ENCODE results near the gene SERPINB11.
"Not testable (repeated sequence)": the region's sequence is repeated elsewhere in the genome, so short reads cannot be mapped to it uniquely, and the experiment has no call there.

The SERPINB11 gene

GRCh38 chr18:63702660-63703059 is at the start of gene SERPINB11:
TSS of gene SERPINB11 (plus strand) at chr18:63702960. CDS start at chr18:63710194, 7,234 bp downstream.
- DNase-seq, result no peak

DNA sequence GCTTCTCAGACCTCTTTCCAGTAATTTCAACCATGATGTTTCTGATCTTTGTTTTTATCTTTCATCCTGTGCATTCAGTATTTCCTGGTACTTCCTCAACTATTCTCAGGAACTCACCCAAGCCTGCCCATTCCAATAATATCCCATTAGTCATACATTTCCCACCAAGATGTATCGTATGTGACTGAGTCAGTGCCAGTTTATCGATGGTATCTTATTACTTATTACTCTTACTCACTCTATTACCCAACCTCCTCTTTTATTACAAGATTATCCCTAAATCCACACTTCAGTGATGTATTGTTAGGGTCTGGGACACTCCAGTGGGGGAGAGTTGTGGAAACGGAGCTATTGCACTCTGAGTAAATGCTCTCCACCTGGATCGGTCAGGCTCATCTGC is 43.8 kb upstream of the SERPINB11 start:
- DNase-seq, result peak; percentile 44

DNA sequence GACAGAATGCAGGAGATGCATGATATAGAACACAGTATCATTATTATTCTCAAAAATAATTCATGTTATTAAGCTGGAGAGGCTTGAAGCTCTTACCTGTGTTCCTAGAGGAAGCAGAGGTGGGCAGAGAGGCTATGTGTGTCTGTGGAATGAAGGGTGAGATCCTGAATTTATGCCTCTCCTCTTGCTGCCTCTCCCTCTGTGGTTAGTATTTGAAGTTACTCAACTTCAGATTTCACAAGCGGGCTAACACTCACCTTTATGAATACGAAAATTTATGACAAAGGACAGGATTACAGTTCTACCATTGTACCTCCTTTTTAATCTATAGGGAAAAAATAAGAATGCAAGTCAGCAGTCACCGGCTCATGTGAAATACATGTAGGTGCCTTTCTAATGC is 41.0 kb upstream of the SERPINB11 start, which contains the start of gene SERPINB3:
Gene SERPINB3 (minus strand): TSS at position 144 of the 400 bp plus-strand sequence. CDS start 677 bp downstream, outside the sequence.
- not testable (repeated sequence) for DNase-seq

DNA sequence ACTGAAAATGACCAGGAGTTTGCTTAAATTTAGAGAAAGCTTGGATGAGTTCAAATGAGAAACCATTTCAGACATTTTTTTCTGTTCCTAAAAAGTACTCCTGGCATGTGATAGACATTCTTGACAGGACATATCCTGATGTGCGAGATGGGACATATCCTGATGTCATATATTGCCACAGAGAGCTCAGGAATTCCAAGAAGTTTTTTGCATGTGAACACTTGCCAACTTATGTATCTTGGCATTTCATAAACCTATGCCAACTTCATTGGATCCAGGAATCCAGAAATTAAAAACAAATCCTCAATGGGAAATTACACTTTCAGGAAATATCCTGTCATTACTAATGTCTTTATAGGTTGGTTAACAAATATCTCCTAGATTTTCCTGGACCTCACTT is 38.2 kb upstream of the SERPINB11 start:
- no peak for DNase-seq

DNA sequence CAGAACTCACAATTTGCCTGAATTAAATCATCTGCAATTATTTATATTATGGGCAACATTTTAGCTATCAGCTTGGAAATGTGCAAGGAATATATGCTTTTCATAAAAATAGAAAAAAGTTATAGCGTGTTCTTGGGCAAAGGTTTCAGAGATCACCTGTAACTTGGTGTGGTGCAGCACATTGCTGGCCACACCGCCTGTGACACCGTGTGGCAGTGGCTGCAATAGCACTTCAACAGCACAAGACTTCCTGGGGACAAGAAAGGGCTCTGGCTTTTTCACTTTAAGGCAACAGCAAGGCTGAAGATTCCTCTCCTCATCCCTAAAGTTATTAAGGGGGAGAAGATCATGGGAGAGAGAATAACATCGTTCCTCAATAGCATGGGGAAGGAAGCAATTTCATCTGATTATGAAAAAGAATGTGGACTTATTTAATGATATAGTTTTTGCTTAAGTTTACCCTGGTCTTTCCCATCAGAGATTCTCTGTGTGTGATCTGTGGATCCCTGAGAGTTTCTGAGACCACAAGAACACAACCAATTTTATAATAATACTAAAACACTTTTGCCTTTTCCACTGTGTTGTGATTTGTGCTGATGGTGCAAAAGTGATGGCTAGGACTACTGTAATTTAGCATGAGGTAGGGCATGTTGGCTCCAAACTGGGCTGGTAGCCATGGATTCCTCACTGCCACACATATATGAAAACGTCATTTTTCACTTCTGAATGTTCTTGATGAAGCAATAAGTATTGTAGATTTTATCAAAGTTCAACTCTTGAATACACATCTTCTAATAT is 26.0 kb upstream of the SERPINB11 start:
- DNase-seq, result no peak

GRCh38 chr18:63677500-63678225 is 25.1 kb upstream of the SERPINB11 start:
- peak; percentile 42 for DNase-seq

- DNase-seq, result no peak
Observed at GRCh38 chr18:63679820-63680606, 22.7 kb upstream of the SERPINB11 start.

- DNase-seq, result no peak
Observed at GRCh38 chr18:63681449-63682340, 21.1 kb upstream of the SERPINB11 start.

GRCh38 chr18:63683152-63683551 is 19.6 kb upstream of the SERPINB11 start:
- peak; percentile 98 for DNase-seq

GRCh38 chr18:63683890-63684289 is 18.9 kb upstream of the SERPINB11 start:
- DNase-seq, result no peak

DNA sequence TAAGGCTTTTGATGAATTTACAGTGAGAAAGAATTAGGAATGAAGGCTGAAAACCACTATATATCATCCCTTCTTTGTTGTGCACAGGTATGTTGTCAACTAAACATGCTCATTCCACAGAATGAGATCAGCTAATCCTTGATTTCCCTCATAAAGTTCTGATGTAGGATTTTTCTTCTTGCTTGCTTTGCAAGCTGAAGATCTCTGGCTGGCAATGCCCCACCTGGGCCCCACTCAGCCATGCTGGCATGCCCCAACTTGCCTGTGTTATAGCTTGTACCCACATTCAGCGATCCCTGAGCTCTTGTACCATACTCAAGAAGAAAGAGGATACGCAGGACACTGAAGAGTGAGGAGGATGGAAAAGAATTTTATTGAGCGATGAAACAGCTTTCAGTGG is 18.0 kb upstream of the SERPINB11 start:
- no peak for DNase-seq

DNA sequence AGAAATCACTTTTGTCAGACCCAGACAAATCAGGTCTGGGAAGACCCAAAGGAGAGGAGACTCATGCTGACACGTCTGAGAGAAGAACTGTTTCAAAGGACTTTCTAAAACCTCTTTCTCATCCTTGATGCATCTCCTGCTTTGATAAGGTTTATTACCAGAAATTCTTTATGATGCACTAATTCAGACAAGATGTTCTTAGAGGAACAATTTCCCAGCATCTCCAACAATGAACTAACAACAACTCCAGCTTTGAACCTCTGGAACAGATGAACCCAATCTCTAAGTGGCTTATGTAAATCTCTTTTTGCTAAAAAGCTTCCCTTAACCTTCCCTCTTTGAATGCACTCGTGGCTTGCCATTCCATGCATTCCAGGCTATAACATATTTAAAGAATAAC is 15.9 kb upstream of the SERPINB11 start:
- no peak for DNase-seq

DNA sequence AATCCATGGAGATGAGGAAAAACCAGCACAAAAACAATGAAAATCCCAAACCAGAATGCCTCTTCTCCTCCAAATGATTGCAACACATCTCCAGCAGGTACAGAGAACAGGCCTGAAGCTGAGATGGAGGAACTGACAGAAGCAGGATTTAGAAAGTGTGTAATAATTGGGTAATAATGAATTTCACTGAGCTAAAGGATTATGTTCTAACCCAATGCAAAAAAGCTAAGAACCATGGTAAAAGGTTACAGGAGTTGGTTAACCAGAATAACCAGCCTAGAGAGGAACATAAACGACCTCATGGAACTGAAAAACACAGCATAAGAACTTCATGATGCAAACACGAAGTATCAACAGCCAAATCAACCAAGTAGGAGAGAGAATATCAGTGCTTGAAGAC is 13.7 kb upstream of the SERPINB11 start:
- DNase-seq, result no peak

DNA sequence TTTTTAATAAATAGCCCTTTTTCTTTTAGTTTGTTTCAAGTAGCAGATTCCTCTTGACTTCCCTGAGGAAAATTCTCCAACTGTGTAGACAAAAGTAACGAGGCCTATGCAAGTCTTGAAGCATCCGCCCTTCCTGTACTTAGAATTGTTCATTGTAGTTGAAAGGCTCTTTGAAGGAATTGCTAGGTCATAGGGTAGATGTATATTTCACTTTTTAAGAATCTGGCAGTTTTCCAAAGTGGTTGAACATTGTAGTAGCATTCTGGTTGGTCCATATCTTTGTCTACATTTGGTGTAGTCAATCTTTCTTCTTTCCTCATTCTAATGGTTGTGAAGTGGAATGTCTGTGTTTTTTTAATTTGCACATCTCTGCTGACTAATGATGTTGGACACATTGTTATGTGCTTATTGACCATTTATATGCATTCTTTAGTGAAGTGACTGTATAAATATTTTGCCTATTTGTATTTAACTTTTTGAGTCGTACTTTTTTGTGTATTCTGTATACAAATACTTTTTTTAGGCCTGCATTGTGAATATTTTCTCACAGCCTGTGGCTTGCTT is 5.6 kb upstream of the SERPINB11 start:
- peak; percentile 67 for DNase-seq

DNA sequence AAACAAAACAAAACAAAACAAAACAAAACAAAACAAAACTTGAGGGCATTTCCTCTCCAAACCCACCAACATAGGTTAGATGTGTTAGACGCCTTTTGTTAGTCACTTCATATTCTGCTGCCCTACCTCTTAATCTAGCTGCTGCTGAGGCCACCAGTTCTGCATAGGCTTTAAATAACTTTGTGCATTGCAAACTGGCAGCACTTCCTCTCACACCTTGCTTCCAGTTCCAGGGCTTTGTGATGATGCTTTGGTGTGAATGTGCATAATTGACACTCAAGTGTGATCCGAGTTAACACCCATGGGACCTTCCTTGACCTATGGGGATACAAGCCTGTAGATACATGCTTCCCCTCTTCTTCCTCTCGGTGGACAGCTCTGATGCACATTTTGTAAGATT is 2.3 kb upstream of the SERPINB11 start:
- no peak for DNase-seq

DNA sequence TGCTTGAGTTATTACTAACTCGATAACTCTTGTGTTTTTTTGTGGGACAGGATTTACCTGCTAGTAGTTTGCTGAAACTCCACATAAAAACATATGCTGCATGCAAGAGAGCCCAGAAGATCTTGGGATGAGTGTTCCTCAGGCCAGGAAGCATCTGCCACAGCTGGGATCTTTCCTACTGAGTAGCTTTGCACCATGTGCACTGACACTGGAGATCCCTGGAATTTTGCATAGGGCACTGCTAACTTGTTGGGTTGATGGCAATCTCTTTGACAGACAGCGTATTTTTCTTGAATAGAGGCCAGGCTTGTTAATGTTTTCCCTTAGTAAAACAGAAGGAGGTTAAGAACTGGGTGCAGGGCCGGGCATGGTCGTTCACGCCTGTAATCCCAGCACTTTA is 808 bp upstream of the SERPINB11 start:
- no peak for DNase-seq

DNA sequence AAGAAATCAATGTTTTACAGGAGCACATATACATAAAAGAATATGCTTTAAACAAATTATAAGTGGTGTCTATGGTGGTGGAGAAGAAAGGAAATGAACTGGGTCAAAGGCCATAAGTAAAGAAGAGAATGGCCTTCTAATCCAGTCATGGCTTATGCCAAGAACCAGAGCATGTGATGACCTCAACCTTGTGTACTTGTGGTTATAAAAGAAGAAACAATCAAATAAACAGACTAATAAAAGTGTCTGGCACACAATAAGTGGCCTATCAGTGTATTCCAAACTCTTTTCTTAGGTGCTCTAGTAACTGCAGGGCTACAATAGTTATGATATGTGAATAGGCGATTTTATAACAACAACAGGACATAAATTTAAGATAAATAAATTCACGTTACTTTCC is 2.6 kb downstream of the SERPINB11 start:
- DNase-seq, result no peak

DNA sequence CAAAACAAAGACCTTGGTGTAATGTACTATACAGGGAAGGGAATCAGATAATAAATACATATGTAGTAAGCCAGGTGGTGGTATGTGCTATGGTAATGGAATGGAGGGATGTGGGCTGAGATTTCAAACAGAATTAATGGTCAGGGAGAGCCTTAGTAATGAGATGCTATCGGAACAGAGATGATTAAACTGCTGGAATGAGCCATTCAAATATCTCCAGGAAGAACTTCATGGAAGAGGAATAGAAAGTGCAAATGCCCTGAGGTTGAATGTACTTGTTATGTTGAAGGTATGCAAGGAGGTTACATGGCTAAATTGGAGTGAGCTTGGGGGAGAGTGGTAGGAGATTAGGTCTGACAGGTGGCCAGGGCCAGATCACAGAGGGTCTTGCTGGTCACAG is 5.1 kb downstream of the SERPINB11 start:
- DNase-seq, result peak; percentile 45

DNA sequence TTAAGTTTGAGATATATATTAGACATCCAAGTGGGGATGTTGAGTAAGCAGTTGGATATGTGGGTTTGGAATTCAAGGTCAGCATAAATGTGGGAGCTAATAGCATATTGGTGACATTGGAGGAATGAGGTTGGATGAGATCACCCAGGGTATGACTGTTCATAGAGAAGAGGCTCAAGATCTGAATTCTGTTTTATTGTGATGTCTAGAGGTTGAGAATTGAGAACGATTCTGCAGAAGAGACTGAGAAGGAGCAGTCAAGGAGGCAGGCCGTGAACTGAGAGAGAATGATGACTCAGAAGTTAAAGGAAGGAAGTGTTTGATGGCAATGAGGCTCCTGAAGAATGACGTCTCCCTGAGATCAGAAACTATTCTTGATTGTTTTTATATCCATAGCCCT is 5.9 kb downstream of the SERPINB11 start:
- peak; percentile 97 for DNase-seq

- no peak for DNase-seq
Observed at GRCh38 chr18:63725682-63726480, 23.1 kb downstream of the SERPINB11 start.

DNA sequence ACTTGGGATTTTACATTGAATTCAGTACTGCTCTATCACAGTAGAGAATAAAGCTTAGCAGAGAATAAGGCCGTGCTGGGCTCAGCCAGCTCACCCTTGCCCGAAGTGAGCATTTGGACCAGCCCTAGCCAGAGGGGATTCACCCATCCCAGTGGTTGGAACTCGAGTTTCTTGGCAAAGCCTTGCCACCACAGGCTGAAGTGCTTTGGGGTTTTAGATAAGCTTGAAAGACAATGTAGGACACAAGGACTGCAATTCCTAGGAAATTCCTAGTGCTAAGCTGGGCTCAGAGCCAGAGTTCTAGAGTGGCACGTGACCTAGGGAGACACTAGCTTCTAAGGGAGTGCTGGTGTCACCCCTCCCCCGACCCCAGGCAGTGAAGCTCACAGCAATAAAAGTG is 28.0 kb downstream of the SERPINB11 start:
- DNase-seq, result peak; percentile 18

Measured in EL (cell line).